GM18907 (cell line): ENCODE results near the gene SLC7A8.
"Not testable (repeated sequence)": the region's sequence is repeated elsewhere in the genome, so short reads cannot be mapped to it uniquely, and the experiment has no call there.

Experiments used
- ATAC-seq: cut with Tn5 transposase; IDR thresholded peaks from one replicate; pipeline ENCODE4 v1.9.1; 2021; ENCODE audit warnings: mild to moderate bottlenecking, moderate library complexity; ENCODE audit not compliant: unreplicated experiment

Gene SLC7A8

DNA sequence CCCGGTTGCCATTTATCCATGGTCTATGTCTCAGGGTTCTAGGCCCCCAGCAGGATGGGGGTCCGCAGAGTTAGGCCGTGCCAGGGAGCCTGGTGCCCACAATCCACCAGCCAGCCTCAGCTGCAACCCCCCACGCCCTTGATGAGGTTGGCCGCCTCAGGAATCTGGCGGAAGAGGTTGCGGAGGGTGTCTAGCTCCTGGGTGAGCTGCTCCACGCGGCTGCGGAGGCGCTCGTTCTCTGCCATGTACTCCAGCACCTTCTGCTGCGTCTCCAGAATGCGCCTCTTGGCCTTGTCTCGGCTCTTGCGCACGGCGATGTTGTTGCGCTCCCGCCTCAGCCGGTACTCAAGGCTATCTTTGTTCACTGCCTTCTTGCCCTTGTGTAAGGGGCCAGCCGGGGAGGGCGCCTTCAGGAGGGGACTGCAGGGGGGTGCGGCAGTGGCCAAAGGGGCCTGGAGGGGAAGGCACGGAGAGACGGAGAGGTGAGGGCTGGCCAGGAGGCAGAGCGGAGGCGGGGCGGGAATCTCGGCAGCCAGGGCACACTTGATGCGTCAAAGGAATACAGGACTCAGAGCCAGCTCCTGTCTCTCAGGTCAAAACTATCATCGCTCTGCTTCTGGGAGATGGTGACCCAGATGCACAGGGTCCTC, 66.0 kb downstream of the SLC7A8 start:
- no peak for ATAC-seq

GRCh38 chr14:23115918-23116317, 67.5 kb downstream of the SLC7A8 start:
- ATAC-seq, result no peak

DNA sequence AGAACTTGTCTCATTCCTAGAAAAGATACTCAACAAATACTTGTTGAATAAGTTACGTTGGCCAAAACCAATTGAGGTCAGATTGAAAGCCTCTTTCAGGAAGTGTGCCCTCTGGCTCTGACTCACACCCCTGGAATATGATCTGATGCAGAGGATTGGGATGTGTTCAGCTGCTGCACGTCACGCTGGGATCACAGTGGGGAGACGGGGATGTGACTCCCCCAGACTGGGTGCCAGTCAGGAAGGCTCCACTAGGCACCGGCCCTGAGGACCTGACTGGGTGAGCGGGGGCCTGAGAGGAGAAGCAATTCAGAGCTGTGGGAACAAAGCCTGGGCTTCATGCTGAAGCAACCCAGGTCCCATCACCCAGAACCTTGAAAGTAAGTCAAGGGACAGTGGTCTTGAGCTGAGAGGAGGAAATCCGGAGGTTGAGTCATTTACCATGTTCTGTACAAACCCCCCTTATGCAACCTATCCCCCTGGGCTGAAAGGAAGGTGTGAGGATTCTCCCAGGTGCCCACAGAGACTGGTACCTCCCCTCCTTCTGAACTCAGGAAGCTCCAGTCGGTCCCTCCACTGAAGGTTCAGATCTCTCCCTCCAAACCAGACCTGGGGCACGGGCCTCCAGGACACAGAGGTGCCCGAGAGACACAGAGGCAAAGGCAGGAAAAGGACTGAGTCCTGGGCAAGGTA, 68.3 kb downstream of the SLC7A8 start:
- ATAC-seq, result no peak

DNA sequence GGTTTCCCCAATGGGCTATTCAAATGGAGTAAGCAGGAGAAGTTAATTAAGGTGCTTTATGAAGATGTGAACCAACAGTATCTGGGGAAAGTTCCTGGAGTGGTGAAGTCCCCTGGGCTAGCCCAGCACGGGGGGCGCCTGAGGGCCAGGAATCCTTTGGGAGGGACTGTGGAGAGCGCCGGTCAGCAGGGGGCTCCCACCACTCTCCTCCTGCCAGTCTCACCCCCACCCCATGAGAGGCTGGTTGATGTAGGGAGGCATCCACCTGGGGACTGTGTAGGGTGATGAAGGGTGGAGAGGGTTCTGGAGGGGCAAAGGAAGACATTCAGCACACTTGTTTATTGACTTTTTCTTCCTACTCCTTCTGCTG, 68.8 kb downstream of the SLC7A8 start:
- no peak for ATAC-seq

DNA sequence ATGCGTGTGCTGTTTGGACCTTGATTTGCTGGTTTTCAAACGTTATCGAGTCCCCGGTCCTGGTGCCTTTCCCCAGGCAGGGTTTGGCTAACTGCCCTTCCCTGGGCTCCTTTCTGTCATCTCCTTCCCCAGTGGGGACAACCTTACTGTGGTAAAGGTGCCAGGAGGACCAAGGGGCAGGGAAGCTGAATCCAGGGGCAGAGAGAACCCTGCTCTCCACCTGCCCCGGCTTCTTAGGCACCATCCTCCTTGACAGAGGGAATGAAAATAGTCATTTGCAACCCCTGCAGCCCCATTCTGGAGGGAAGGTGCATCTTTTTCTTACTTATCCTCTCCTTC, 69.4 kb downstream of the SLC7A8 start:
- no peak for ATAC-seq

DNA sequence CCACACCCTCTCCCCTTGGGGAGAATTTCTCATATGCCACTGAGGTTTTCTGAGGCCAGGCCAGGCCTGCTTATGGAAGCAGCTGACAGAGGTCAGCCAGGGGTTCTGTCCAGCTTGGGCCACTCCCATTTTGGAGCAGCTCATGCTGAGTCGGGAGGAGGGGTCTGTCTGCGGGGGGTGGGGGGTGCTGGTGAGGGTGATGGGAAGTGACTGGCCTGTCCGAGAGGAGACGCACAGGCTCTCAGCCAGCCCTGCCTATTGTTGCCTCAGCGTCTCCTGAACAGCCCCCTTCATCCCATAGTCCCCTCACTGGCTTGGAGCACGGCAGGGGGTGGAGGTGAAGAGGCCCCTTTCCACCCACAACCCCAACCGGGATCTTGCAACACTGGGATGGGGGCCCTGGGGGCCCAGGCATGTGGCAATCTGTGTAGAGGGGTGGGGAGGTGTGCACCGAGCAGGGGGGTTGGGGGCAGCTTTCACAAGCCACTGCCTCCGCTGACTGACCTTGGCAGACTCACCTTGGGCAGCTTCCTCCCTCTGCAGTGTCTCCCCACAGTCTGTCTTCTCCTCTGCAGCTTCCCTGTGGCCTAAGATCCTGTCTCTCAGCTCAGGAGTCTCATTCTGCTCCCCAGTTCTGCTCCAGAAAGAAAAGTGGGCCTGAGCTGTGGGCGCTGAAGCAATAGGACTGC, 69.9 kb downstream of the SLC7A8 start:
- no peak for ATAC-seq

DNA sequence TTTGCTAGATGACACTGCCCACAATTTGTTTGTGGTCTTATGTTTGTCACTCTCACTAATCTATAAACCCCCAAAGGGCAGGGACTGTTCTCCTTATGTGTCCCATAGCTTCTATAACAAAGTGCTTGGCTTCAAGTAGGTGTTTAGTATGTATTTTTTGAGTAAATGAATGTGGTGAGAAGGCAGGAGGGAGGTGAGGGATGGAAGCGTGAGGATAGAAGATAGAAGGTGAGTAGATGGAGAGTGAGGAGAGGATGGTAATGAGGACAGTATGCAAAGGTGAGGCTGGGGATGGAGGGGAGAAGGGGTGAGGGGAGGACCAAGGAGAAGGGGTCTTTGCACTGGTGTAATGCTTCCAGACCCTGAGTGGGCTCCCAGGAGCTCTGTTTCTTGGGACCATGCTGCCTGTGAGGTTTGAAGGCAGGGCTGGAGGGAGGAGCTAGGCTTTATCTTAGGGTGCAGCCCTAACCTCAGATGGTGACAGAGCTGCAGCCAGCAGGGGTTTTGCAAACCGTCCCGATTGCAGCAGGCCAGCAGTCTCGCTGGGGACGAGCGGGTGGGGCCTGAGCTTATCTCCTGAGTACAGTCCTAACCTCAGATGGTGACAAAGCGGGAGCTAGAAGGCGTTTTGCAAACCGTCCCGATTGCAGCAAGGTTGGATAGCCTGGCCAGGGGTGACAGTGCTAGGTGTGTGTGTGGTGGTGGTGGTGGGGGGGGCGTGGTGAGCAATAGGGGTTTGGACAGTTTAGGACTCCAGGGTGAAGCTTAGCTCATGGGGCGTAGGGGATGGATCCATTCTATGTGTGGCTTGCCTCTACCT, 70.9 kb downstream of the SLC7A8 start:
- no peak for ATAC-seq

- ATAC-seq, result no peak
Observed at GRCh38 chr14:23110579-23111365, 72.7 kb downstream of the SLC7A8 start.

DNA sequence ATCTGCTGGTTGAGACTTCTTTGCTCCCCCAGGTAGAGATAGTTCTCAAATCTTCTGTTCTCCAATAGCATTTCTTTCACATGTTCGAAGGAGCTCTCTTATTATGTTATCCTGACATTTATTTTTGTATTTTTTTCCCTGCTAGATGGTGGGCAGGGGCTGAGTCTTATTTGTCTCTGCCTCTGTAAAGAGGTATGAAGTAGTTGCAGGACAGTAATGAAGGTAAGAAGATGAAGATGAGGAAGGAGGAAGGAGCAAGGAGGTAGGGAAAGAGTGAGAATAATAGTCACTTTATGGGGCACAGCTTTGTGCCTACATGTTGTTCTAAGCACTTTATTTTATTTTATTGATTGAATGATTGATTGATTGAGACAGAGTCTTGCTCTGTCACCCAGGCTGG, 73.7 kb downstream of the SLC7A8 start:
- no peak for ATAC-seq

GRCh38 chr14:23108169-23108568, 75.3 kb downstream of the SLC7A8 start:
- ATAC-seq, result not testable (repeated sequence)

DNA sequence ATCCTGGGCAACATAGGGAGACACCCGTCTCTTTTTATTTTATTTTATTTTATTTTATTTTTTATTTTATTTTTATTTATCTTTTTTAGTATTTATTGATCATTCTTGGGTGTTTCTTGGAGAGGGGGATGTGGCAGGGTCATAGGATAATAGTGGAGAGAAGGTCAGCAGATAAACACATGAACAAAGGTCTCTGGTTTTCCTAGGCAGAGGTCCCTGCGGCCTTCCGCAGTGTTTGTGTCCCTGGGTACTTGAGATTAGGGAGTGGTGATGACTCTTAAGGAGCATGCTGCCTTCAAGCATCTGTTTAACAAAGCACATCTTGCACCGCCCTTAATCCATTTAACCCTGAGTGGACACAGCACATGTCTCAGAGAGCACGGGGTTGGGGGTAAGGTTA, 75.8 kb downstream of the SLC7A8 start:
- not testable (repeated sequence) for ATAC-seq

DNA sequence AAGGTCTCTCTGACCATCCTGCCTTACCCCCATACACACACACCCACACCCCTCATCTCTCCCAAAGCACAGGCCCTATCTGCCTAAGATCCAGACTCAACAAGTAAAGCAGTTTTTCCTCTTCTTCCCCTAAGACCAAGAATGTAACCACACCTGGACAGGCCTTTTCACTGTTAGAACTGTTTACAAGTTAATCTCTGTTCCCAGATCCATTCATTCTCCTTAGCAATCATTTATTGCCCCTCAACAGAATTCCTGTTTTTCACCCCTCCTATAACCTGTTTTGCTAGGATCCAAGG, 76.8 kb downstream of the SLC7A8 start:
- ATAC-seq, result no peak

DNA sequence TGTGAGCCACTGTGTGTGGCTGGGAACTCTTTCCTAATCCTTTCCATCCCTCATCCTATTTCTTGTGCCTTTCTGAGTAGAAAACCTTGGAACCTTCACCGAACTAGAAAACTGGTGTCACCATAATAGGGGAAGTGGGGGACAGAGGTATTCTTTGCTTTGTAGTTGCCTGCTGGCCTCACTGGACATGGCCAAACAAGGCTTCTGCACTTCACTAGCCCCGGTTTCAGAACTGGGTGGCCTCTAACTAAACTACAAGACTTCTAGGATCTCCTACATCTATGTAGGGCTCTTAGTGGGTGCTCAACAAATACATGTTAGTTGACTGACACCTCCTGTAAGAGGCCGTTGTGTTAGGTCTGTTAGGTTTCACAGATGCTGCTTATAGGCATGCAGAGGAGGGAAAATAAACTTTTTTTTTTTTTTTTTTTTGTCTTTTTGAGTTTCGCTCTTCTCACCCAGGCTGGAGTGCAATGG, 78.1 kb downstream of the SLC7A8 start:
- ATAC-seq, result no peak

- ATAC-seq, result no peak
Observed at GRCh38 chr14:23104591-23105347, 78.7 kb downstream of the SLC7A8 start, which contains the start of gene CIROP. Gene CIROP (minus strand): TSS chr14:23104989. CDS start chr14:23104920, 69 bp downstream.

DNA sequence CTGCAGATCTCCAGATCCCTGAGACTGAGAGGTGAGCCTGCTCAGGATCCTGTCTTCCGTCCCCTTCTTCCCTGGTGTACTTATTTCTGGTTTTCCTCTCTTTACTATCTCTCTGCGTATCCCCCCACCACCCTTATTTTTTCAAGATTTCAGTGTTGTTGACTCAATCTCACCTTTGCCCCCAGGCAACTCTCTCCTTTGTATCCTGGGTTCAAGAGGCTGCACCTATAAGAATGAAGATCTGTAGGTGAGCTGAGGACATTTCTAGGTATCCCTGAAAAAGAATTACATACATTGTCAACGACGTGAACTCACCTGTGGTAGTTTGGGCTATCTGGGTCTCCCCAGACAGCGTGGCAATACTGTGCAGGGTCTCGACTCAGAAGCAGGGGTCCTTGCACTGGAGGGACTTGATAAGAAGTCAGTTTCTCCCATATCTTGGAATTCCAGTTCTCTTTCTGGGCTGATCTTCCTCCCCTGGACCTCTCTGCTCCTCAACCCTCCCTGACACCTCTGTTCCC, 79.3 kb downstream of the SLC7A8 start:
- no peak for ATAC-seq

DNA sequence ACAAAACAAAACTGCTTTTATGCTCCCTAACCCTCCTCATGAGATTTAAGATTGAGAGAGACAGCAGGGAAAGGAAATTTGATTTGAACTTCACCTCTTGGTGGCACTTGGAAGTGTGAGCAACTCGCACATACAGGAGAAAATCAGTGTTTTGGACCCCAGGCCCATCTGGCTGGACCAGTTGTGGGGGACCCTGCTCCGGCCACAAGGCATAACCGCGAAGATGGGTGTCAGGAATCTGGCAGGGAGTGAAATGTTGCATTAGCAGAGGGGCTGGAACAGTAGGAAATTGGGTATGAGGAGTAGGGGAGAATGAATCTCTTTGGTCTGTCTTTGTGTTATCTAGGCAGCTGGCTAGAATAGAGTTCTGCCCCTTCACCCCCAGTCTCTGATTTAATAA, 79.9 kb downstream of the SLC7A8 start:
- no peak for ATAC-seq

- no peak for ATAC-seq
Observed at GRCh38 chr14:23102801-23103200, 80.7 kb downstream of the SLC7A8 start.

- ATAC-seq, result no peak
Observed at GRCh38 chr14:23101986-23102625, 81.4 kb downstream of the SLC7A8 start.
